ENCODE measurements around the gene MAPK14. TPM values are rescaled to one million over a fixed set of nuclear protein-coding genes. Genes with fewer than 3 reads are reported as not detected.
"Not testable (repeated sequence)": the region's sequence is repeated elsewhere in the genome, so short reads cannot be mapped to it uniquely, and the experiment has no call there.

MAPK14 gene
- 10 to 100 TPM; 35.7 to 40.9 (median 38.7) TPM for total RNA-seq

DNA sequence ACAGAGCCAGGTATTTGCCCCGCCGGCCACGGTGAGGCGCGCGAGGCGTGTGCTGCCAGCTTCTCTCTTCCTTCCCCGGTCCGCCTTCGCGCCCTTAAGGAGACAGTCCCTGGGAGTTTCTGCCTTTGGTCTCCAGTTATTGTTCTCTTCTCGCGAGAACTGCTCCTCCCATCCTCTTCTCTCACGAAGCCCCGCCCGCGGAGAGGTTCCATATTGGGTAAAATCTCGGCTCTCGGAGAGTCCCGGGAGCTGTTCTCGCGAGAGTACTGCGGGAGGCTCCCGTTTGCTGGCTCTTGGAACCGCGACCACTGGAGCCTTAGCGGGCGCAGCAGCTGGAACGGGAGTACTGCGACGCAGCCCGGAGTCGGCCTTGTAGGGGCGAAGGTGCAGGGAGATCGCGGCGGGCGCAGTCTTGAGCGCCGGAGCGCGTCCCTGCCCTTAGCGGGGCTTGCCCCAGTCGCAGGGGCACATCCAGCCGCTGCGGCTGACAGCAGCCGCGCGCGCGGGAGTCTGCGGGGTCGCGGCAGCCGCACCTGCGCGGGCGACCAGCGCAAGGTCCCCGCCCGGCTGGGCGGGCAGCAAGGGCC, at the start of gene MAPK14:
TSS of gene MAPK14 (plus strand) at position 308 of the 587 bp plus-strand sequence. CDS start 350 bp downstream, outside the sequence.
- Mint-ChIP-seq H3K9me3 (no peaks in the 10 kb centered on the region), H3K36me3 (ENCODE audit: insufficient read depth) (peaks cover 5% of the 10 kb centered on the region), H3K4me1 (ENCODE audit: low read depth) (peaks cover 34% of the 10 kb centered on the region), H3K27me3 (ENCODE audit: low read depth) (peaks cover 17% of the 10 kb centered on the region), H3K4me3 (peak within 1 kb of the TSS; percentile 92)
- DNase-seq (peak; percentile 98), ATAC-seq (peak; percentile 89)

DNA sequence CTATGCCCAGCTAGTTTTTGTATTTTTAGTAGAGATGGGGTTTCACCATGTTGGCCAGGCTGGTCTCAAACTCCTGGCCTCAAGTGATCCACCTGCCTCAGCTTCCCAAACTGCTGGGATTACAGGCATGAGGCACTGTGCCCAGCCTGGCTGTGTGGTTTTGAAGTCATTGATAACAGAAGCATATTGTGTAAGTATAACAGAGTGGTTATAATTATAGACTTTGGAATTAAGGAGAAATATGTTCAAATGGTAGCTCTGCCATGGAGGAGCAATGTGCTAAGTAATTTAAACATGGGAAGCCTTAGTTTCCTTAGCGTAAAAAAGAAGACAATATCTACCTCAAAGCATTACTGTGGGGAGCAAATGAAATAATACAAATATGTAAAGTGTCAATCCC, 47.5 kb upstream of the MAPK14 start:
- H3K36me3 Mint-ChIP-seq (ENCODE audit: insufficient read depth); H3K4me3 Mint-ChIP-seq; ATAC-seq; H3K4me1 Mint-ChIP-seq (ENCODE audit: low read depth); H3K9me3 Mint-ChIP-seq; H3K27me3 Mint-ChIP-seq (ENCODE audit: low read depth); DNase-seq: not testable (repeated sequence)

DNA sequence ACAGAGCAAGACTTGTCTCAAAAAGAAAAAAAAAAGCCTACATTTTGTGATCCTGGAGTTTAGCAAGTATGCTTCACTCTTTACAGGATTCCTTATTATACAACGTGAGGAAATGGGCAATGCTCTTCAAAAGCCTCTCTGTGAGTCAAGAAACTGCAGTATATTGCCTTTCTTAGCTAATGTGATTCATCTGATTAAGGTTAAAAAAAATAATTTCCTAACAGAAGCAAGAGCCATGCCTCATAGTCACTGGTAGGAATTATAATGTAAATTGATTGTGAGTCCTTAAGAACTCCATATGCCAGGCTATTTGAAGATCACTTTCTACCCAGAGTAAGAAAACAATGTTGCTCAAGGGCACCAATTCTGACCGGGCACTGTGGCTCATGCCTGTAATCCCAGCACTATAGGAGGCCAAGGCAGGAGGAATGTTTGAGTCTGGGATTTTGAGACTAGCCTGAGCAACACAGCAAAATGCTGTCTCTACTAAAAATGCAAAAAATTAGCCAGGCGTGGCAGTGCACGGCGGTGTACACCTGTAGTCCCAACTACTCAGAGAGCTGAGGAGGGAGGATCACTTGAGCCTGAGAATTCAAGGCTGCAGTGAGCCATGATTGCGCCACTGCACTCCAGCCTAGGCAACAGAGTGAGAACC, 46.5 kb upstream of the MAPK14 start:
- Mint-ChIP-seq H3K4me1 (ENCODE audit: low read depth) (no peaks in the 10 kb centered on the region), H3K4me3 (no peak overlapping the region)

DNA sequence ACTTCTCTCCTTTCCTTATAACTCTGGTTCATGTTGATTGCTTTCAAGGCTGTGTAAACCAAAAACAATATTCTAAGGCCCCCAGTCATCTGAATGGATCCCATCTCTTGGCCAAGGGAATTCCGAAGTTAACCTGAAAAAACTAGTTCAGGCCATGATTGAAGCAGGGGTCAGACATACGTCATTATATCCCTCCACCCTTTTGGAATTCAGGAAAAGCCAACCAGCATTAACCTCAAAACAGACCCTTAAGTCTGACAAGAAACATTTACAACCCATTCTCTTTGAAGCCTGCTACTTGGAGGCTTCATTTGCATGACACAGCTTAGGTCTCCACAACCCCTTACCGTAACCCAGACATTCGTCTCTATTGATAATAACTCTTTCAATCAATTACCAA, 42.9 kb upstream of the MAPK14 start:
- Mint-ChIP-seq H3K9me3 (no peaks in the 10 kb centered on the region), H3K27me3 (ENCODE audit: low read depth) (peaks cover 4% of the 10 kb centered on the region), H3K36me3 (ENCODE audit: insufficient read depth) (no peaks in the 10 kb centered on the region), H3K4me3 (no peak overlapping the region), H3K4me1 (ENCODE audit: low read depth) (no peaks in the 10 kb centered on the region)
- no peak for DNase-seq
- no peak for ATAC-seq

More for the DNA sequence above, 46.5 kb upstream of the MAPK14 start:
- peaks cover 2% of the 10 kb centered on the region for H3K27me3 Mint-ChIP-seq (ENCODE audit: low read depth)
- ATAC-seq (no peak), DNase-seq (no peak)
- H3K9me3 Mint-ChIP-seq = no peaks in the 10 kb centered on the region
- no peaks in the 10 kb centered on the region for H3K36me3 Mint-ChIP-seq (ENCODE audit: insufficient read depth)

DNA sequence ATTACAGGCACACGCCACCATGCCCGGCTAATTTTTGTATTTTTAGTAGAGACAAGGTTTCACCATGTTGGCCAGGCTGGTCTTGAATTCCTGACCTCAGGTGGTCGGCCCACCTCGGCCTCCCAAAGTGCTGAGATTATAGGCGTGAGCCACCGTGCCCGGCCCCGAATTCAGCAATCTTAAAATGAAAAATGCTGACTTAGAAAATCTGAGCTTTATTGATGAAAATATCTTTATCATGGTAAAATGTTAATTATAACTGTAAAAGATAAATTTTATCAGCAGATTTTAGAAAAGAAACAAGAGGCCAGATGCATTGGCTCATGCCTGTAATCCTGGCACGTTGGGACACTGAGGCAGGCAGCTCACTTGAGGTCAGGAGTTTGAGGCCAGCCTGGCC, 39.6 kb upstream of the MAPK14 start:
- not testable (repeated sequence) for ATAC-seq; H3K36me3 Mint-ChIP-seq (ENCODE audit: insufficient read depth); H3K9me3 Mint-ChIP-seq; H3K4me1 Mint-ChIP-seq (ENCODE audit: low read depth); H3K27me3 Mint-ChIP-seq (ENCODE audit: low read depth); DNase-seq; H3K4me3 Mint-ChIP-seq

DNA sequence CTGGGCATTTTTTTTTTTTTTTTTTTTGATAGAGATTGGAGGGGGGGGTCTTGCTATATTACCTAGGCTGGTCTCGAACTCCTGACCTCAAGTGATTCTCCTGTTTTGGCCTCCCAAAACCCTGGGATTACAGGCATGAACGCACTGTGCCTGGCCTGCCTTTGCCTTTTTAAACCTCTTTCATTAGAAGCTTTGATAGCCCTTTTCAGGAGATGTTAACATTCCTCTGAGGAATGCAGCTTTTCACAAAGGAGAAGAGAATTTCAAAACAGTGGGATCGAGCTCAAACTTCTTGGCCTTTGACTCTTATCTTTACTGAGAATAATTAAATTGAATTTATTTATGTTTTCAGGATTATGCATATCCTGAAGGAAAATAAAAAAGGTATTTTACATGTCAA, 34.5 kb upstream of the MAPK14 start:
- ATAC-seq (no peak), DNase-seq (no peak)
- Mint-ChIP-seq H3K36me3 (ENCODE audit: insufficient read depth) (no peaks in the 10 kb centered on the region), H3K4me3 (no peak overlapping the region), H3K9me3 (no peaks in the 10 kb centered on the region), H3K4me1 (ENCODE audit: low read depth) (no peaks in the 10 kb centered on the region), H3K27me3 (ENCODE audit: low read depth) (no peaks in the 10 kb centered on the region)

DNA sequence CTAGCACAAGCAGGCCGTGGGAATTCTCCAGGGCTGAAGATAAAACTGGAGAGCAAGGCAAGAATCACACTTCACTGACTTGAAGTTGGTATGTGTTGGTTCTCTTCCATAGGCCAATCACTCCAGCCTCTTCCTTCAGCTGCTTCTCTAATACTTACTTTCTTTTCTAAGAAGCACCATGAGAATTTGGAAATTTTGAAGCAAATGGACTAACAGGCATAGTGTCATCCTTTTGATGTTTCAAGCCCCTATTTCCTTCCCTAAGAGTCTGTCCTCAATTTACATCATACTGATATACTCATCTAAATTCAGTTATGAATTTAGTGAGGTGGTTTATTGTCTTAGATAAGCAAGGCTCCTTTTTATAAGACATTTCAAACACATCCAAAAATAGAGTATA, 27.2 kb upstream of the MAPK14 start:
- peaks cover 2% of the 10 kb centered on the region for H3K27me3 Mint-ChIP-seq (ENCODE audit: low read depth)
- no peaks in the 10 kb centered on the region for H3K36me3 Mint-ChIP-seq (ENCODE audit: insufficient read depth)
- ATAC-seq = no peak
- H3K9me3 Mint-ChIP-seq = no peaks in the 10 kb centered on the region
- DNase-seq = no peak
- H3K4me3 Mint-ChIP-seq = no peak overlapping the region
- no peaks in the 10 kb centered on the region for H3K4me1 Mint-ChIP-seq (ENCODE audit: low read depth)

DNA sequence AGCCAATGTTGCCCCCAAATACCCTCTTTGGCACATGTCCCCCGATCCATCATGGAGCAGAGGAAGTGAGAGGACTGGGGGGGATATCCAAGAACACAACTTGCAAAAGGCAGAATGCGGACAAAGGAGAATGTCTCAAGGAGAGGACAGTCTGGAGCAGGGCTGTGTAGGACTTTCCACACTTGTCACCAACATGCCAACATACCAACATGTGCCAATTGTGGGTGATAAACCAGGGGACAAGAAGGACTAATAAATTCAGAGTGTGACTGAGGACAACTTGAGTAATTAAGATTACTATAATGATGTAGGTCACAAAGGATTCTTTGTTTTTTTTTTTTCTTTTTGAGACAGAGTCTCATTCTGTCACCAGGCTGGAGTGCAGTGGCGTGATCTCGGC, 11.9 kb upstream of the MAPK14 start:
- Mint-ChIP-seq H3K4me3 (no peak overlapping the region), H3K4me1 (ENCODE audit: low read depth) (no peaks in the 10 kb centered on the region), H3K27me3 (ENCODE audit: low read depth) (peaks cover 6% of the 10 kb centered on the region), H3K9me3 (no peaks in the 10 kb centered on the region), H3K36me3 (ENCODE audit: insufficient read depth) (no peaks in the 10 kb centered on the region)
- DNase-seq = no peak
- ATAC-seq = no peak

DNA sequence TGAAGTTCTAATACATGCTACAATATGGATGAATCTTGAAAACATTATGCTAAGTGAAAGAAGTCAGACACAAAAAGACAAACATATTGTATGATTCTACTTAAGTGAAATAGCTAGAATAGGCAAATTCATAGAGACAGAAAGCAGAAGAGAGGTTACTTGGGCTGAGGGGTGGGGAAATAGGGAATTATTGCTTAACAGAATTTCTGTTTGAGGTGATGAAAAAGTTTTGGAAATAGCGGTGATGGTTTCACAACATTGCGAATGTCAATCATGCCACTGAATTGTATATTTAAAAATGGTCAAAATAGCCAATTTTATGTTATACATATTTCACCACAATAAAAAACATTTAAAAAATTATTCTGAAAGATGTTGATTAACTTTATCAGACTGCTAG, 9.3 kb upstream of the MAPK14 start:
- DNase-seq = no peak
- Mint-ChIP-seq H3K27me3 (ENCODE audit: low read depth) (peaks cover 6% of the 10 kb centered on the region), H3K9me3 (no peaks in the 10 kb centered on the region), H3K4me1 (ENCODE audit: low read depth) (no peaks in the 10 kb centered on the region), H3K4me3 (no peak overlapping the region), H3K36me3 (ENCODE audit: insufficient read depth) (no peaks in the 10 kb centered on the region)
- no peak for ATAC-seq

DNA sequence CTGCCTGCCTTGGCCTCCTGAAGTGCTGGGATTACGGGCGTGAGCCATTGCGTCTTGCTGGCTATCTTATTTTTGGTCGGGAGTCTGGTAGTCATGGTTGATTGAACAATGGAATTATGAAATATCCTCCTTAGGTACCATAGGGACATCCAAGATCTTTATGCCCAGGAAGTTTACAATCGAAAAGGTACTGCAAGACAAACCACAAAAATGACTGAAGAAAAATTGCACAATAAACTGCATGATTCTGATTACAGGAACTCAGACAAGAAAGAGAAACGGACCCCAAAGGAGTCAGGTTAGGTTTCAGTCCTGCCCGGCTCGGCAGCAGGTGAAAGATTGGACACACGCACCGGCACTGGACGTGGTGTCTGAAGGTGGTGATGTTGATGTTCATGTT, 8.4 kb upstream of the MAPK14 start:
- Mint-ChIP-seq H3K9me3 (no peaks in the 10 kb centered on the region), H3K4me1 (ENCODE audit: low read depth) (peaks cover 2% of the 10 kb centered on the region), H3K4me3 (no peak overlapping the region), H3K27me3 (ENCODE audit: low read depth) (peaks cover 12% of the 10 kb centered on the region), H3K36me3 (ENCODE audit: insufficient read depth) (no peaks in the 10 kb centered on the region)
- DNase-seq (no peak), ATAC-seq (no peak)

DNA sequence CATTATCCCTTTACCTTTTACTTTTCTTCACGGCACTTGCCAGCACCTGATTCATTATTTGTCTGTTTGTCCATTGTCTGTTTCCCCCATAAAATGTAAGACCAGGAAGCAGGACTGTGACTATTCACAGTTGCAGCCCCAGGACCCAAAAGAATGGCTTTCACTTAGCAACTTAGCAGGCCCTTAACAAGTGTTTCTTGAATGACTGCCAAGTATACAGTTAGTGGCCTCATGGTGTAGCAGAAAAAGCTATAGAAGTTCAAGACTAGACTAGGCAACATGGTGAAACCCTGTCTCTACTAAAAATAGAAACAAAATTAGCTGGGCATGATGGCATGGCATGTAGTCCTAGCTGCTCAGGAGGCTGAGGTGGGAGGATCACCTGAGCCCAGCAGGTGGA, 7.5 kb upstream of the MAPK14 start:
- ATAC-seq = no peak

DNA sequence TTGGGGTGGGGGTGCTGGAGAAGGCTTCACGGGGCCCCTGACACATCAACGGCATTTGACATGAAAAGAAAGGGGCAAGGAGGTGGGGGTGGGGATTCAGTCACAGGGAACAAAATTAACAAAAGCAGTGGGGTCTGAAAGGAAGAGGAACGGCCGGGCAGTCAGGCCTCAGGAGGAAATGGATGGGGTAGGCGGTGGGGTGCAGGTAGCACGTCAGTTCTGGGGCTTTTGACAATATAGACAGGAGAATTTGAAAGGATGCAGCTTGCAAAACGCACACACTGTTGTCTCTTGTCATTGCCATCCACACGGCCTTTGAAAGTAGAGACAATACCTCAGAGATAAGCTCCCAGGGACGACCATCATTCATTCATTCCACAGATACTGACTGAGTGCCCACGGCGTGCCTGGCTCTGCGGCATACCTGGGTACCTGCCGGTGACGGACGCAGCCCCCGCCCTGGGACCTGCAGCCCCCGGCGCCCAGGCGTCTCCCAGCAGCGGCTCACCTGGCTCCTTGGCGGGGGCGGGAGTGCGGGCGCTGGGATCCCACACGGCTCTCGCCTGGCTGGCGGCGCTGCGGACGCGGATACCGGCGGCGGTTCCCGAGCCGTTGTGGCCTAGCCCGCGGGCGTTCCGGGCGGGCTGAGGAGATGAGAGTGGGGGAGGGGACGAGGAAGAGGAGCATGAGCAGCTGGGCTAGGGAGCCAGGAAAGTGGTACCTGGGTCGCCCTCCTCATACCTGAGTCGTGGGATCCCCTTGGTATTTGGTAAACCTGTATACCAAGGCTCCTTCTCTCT, 3.4 kb upstream of the MAPK14 start, which contains the start of gene SLC26A8:
TSS of gene SLC26A8 (minus strand) at position 646 of the 800 bp plus-strand sequence. CDS start 4,934 bp downstream, outside the sequence.
- no peak within 1 kb of the TSS for H3K4me3 Mint-ChIP-seq
- H3K4me1 Mint-ChIP-seq (ENCODE audit: low read depth) = peaks cover 9% of the 10 kb centered on the region
- no peaks in the 10 kb centered on the region for H3K9me3 Mint-ChIP-seq
- H3K36me3 Mint-ChIP-seq (ENCODE audit: insufficient read depth) = no peaks in the 10 kb centered on the region
- H3K27me3 Mint-ChIP-seq (ENCODE audit: low read depth) = peaks cover 17% of the 10 kb centered on the region
- no peak for DNase-seq
- ATAC-seq = no peak

More for the DNA sequence above, 7.5 kb upstream of the MAPK14 start:
- Mint-ChIP-seq H3K36me3 (ENCODE audit: insufficient read depth) (no peaks in the 10 kb centered on the region), H3K4me3 (no peak overlapping the region), H3K27me3 (ENCODE audit: low read depth) (peaks cover 15% of the 10 kb centered on the region), H3K4me1 (ENCODE audit: low read depth) (peaks cover 2% of the 10 kb centered on the region), H3K9me3 (no peaks in the 10 kb centered on the region)
- DNase-seq = no peak

DNA sequence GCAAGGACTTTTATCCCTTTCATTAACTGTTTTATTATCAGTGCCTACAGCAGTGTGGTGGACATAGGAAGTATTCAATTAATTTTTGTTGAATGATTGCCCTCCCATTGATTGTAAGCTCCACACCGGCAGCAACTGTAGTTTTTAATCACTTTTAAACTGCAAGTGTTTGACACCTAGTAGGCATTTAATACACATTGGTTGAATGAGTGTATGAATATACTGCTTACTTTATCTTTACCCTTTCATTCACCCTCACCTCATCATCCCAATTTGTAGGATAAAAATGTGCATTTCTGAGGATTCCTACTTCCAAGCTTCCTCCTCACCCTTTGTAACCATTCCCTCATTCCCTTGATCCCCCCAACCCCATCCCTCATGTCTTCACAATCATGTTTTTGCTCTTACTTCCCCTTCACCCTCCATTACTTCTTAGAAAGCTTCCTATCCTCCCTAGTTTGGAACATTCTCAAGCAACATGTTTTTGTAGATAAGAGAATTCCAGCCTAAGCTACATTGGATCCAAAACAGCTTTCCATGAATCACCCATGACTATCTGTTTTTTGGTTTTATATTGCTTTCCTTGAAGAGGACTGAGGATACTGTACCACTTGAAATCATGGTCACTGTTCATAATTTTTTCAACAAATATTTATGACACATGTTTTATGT, 2.2 kb upstream of the MAPK14 start:
- Mint-ChIP-seq H3K4me3 (no peak overlapping the region), H3K27me3 (ENCODE audit: low read depth) (peaks cover 17% of the 10 kb centered on the region), H3K36me3 (ENCODE audit: insufficient read depth) (no peaks in the 10 kb centered on the region), H3K4me1 (ENCODE audit: low read depth) (peaks cover 18% of the 10 kb centered on the region), H3K9me3 (no peaks in the 10 kb centered on the region)
- no peak for ATAC-seq
- DNase-seq = no peak

DNA sequence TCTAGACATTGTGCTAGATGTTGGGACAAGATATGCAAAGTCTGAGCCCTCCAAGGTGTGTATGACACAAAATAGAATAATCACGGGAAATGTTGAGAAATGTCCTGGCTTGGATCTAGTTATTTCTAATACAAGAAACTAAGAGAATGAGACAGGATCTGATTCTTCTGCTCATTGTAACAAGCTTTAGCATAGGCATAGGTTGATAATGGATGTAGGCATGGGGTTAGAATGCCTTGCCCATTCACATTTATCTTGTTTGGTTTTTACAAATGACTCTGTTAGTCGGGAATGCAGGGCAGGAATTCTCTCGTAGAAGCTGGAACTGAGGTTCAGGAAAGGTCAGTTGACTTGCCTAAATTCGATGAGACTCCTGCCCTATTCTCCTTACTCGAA, 1.7 kb upstream of the MAPK14 start:
- no peak overlapping the region for H3K4me3 Mint-ChIP-seq

More for the DNA sequence above, 1.7 kb upstream of the MAPK14 start:
- no peaks in the 10 kb centered on the region for H3K9me3 Mint-ChIP-seq
- ATAC-seq (no peak), DNase-seq (no peak)
- H3K4me1 Mint-ChIP-seq (ENCODE audit: low read depth) = peaks cover 22% of the 10 kb centered on the region
- H3K36me3 Mint-ChIP-seq (ENCODE audit: insufficient read depth) = peaks cover 2% of the 10 kb centered on the region
- peaks cover 17% of the 10 kb centered on the region for H3K27me3 Mint-ChIP-seq (ENCODE audit: low read depth)
